Erythroblast (primary cell): ENCODE results near the gene ZCRB1.

Experiments
- GATA1 ChIP-seq: IDR thresholded peaks from 2 replicates; pipeline ENCODE4 v1.6.1; 2011; ENCODE audit warnings: low read depth, mild to moderate bottlenecking, control low read depth, low read length, moderate library complexity
- POLR2A ChIP-seq: IDR thresholded peaks from 2 replicates; pipeline ENCODE4 v1.6.1; 2011; ENCODE audit warnings: mild to moderate bottlenecking, low read length

DNA sequence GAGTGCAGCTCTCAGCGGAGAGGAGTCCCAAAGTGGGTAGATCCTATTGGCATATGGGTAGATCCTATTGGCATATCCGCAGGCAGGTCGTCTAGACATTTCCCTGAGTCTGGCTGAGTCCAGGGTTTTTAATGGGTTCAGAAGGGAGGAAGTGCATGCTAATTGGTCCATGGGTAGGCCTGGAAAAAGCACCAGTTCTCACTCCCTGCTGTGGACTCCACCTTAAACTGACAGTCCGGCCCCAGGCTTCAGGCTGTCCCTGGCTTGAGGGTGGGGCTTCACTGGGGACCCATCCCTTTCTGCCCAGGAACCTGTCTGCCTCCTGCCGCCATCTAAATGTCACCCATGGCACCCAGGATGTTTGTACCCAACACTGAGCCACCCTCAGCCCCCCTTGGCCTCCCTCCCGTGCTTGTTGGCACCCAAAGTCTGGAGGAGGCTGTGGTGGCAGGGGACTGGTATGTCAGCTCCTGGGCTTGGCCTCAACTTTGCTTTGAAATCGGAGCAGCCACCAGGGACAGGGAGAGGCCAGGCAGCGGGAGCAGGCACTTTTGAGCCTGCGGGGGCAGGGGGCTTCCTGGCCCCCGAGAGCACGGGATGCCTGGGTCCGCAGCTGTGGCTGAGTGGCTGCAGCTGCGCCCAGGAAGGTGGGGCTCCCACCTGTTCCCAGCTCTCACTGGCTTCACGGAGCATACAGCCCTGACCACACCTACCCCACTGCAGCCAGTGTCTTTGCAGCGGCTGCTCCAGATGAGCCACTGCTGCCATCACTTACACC is 58.3 kb downstream of the ZCRB1 start:
- TF ChIP-seq GATA1 (no peak), POLR2A (no peak)
